ENCODE measurements around the gene NR3C2. TPM values are rescaled to one million over a fixed set of nuclear protein-coding genes. Genes with fewer than 3 reads are reported as not detected.

The NR3C2 gene
- total RNA-seq, 4 donors from 2014 or later, result 13.1 to 24.1 (median 14.6) TPM

GRCh38 chr4:148254621-148255343 is 187.4 kb downstream of the NR3C2 start:
- H3K4me3 ChIP-seq, result no peak overlapping the region
- TF ChIP-seq POLR2A (IDR thresholded peaks at IDR 0.05) (no peak), CTCF (IDR thresholded peaks at IDR 0.05) (no peak), EP300 (IDR thresholded peaks at IDR 0.05) (no peak)
- H3K27me3 ChIP-seq, result no peaks in the 10 kb centered on the region
- no peaks in the 10 kb centered on the region for H3K9me3 ChIP-seq
- H3K27ac ChIP-seq, result no peak overlapping the region
- 78 to 91% methylated on average over 1 of the region's 1 CpG for WGBS, 2 donors
- no peaks in the 10 kb centered on the region for H3K36me3 ChIP-seq
- peaks cover 0 to 11% (median 0%) of the 10 kb centered on the region in 4 donors for H3K4me1 ChIP-seq
- no peak for DNase-seq (ENCODE audit: low spot score in 2 of 2)

GRCh38 chr4:148253768-148254167 is 188.4 kb downstream of the NR3C2 start:
- Histone ChIP-seq H3K4me1 (peaks cover 0 to 10% (median 0%) of the 10 kb centered on the region in 4 donors), H3K9me3 (no peaks in the 10 kb centered on the region), H3K27me3 (no peaks in the 10 kb centered on the region), H3K27ac (no peak overlapping the region), H3K4me3 (no peak overlapping the region), H3K36me3 (no peaks in the 10 kb centered on the region)
- no peak for TF ChIP-seq EP300 (IDR thresholded peaks at IDR 0.05)
- TF ChIP-seq CTCF (IDR thresholded peaks at IDR 0.05), result no peak
- TF ChIP-seq POLR2A (IDR thresholded peaks at IDR 0.05), result no peak
- WGBS, 2 donors, result 96 to 97% methylated on average over 4 of the region's 4 CpGs
- no peak for DNase-seq (ENCODE audit: low spot score in 2 of 2)

GRCh38 chr4:148248824-148249223 is 193.4 kb downstream of the NR3C2 start:
- no peak overlapping the region for H3K27ac ChIP-seq
- WGBS, 2 donors, result 91 to 92% methylated on average over 4 of the region's 4 CpGs
- no peaks in the 10 kb centered on the region for H3K36me3 ChIP-seq
- no peak overlapping the region for H3K4me3 ChIP-seq
- H3K4me1 ChIP-seq, result no peaks in the 10 kb centered on the region
- TF ChIP-seq EP300 (IDR thresholded peaks at IDR 0.05) (no peak), CTCF (IDR thresholded peaks at IDR 0.05) (no peak), POLR2A (IDR thresholded peaks at IDR 0.05) (no peak)
- no peak for DNase-seq (ENCODE audit: low spot score in 2 of 2)
- H3K9me3 ChIP-seq, result no peaks in the 10 kb centered on the region
- H3K27me3 ChIP-seq, result no peaks in the 10 kb centered on the region

- WGBS, 2 donors, result 67 to 73% methylated on average over 3 of the region's 3 CpGs
- no peak overlapping the region for H3K27ac ChIP-seq
- no peak overlapping the region for H3K4me3 ChIP-seq
- no peak for DNase-seq (ENCODE audit: low spot score in 2 of 2)
- no peak for TF ChIP-seq EP300 (IDR thresholded peaks at IDR 0.05)
- no peak for TF ChIP-seq POLR2A (IDR thresholded peaks at IDR 0.05)
- TF ChIP-seq CTCF (IDR thresholded peaks at IDR 0.05), result no peak
- H3K9me3 ChIP-seq, result no peaks in the 10 kb centered on the region
- H3K36me3 ChIP-seq, result no peaks in the 10 kb centered on the region
- no peaks in the 10 kb centered on the region for H3K4me1 ChIP-seq
- H3K27me3 ChIP-seq, result no peaks in the 10 kb centered on the region
Measured at GRCh38 chr4:148245015-148245414, 197.2 kb downstream of the NR3C2 start.

- no peak for TF ChIP-seq CTCF (IDR thresholded peaks at IDR 0.05)
- no peak for TF ChIP-seq EP300 (IDR thresholded peaks at IDR 0.05)
- no peak for TF ChIP-seq POLR2A (IDR thresholded peaks at IDR 0.05)
- H3K4me1 ChIP-seq, result no peaks in the 10 kb centered on the region
- no peak overlapping the region for H3K4me3 ChIP-seq
- no peaks in the 10 kb centered on the region for H3K36me3 ChIP-seq
- no peak overlapping the region for H3K27ac ChIP-seq
- no peaks in the 10 kb centered on the region for H3K9me3 ChIP-seq
- H3K27me3 ChIP-seq, result no peaks in the 10 kb centered on the region
- 63 to 72% methylated on average over 6 of the region's 6 CpGs for WGBS, 2 donors
- no peak for DNase-seq (ENCODE audit: low spot score in 2 of 2)
Measured at GRCh38 chr4:148243837-148244236, 198.4 kb downstream of the NR3C2 start.

Measured in tibial nerve (tissue), 4 donors.